IPS-18c (cell line): ENCODE data around the gene MAP3K20.

Source experiments
- H3K4me3 ChIP-seq: 2 replicates; pipeline ENCODE4 v1.7.0; 2013; ENCODE audit warnings: low read depth, mild to moderate bottlenecking, low read length, moderate library complexity; ENCODE audit not compliant: insufficient read depth
- H3K9me3 ChIP-seq: one replicate; pipeline ENCODE4 v1.6.1; 2013; ENCODE audit warnings: mild to moderate bottlenecking, low read length, moderate library complexity; ENCODE audit not compliant: control insufficient read depth, insufficient read depth

MAP3K20 gene

DNA sequence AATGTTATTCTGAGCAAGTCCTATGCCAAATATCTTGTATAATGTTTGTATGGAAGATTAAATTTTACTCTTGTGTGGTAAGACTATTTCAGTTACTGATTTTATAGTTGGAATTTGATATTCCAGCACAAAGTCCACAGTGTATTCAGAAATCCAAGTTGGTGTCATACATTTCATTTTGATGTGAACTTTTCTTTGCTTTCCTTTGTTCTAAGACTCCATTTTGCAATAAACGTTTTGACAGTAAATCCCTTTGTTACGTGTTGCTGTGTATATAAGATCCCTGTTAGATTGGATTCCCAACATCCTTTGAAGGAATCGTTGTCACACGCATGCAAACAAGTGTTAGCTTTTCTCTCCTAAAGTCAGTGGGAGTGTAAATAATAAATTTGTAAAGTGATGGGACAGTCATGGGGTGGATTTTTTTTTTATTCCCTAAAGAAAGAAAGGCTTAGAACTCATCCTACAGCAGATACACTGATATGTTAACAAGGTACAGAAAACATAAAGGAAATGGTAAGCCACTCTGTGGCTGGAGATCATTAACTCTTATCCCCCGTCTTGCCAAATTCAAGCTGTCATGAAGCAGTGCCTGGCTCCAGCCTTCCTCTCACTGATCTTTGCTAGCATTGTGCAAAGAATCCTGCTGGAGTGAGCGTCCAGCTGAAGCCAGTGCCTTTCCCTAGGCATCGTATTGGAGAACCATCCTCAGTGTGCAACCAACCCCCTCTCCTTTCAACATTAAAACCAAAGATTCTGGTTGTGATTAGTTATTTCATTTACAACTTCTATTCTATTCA, 151.5 kb downstream of the MAP3K20 start:
- no peak overlapping the region for H3K4me3 ChIP-seq

DNA sequence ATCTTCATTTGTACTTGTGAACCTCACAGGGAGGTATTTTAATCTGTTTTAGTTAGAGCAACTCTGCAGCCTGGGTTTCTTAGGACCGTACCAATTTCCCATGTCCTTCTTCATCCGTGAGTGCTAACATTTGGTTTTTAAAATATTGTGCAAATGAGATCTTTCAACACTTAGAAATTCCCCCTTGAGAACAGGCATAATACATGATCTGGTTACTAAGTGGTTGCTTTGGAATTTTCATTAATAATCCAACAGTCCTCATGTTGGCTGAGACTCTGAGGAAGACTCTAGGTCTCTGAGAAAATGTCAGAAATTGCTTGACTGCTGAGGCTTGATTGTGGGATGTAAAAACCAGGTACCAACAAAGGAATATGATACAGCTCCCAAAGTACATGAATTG, 153.4 kb downstream of the MAP3K20 start:
- no peaks in the 10 kb centered on the region for H3K9me3 ChIP-seq
- no peak overlapping the region for H3K4me3 ChIP-seq

More for the DNA sequence above, 151.5 kb downstream of the MAP3K20 start:
- H3K9me3 ChIP-seq = no peaks in the 10 kb centered on the region

DNA sequence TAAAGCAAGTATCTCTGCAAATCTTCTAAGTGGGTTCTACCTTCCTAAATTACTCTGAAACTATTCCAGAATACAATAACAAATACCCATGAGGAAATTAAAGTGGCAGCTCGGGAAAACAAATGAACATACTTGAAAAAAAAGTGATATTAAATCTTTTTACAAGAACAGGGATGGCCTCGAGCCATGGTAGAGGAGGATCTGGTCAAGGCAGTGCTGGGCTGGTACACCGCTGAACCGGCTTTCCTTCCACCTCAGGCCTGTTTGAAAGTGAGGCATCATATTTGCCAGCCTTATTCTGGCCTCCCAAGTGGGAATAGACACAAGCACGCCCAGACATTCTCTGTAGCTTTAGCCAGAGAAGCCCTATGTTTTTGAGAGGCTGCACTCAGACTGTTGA, 154.5 kb downstream of the MAP3K20 start:
- Histone ChIP-seq H3K4me3 (no peak overlapping the region), H3K9me3 (no peaks in the 10 kb centered on the region)

DNA sequence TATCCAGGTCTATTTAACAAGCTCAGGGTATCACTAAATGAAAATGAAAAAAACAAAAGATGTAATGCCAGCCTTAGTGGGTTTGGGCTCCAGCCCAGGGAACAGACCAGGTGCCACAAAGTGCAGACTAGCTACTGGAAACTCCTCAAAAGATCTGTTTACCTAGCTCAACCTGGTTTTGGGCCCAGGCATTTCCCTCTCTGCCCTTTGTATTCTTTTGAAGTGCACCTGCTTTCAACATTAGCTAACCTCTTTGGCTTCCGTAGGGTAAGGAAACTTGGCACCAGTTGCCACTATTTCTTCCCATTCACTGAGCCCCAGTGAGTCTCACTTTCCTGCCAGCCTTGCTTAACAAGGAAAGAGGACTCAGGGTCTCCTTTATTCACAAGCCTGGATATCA, 155.4 kb downstream of the MAP3K20 start:
- H3K9me3 ChIP-seq = no peaks in the 10 kb centered on the region
- H3K4me3 ChIP-seq = no peak overlapping the region

DNA sequence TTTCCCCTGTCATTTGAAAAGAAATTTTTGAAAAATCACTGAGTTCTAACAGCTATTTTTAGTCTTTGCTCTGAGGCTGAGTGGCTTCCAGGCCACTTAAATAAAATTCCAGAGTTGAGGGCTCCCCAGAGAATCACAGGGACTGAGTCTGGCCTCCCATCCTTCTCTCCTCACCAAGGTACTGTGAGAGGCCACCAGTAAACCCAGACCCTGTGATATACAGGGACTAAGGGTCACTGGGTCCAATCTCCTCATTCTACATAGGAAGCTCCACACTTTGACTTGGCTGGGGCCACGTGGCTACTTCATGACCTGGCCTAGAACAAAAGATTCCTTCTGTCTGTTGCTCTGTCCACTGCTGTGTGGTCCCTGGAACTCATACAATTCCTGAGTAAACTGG, 155.8 kb downstream of the MAP3K20 start:
- Histone ChIP-seq H3K9me3 (no peaks in the 10 kb centered on the region), H3K4me3 (no peak overlapping the region)

DNA sequence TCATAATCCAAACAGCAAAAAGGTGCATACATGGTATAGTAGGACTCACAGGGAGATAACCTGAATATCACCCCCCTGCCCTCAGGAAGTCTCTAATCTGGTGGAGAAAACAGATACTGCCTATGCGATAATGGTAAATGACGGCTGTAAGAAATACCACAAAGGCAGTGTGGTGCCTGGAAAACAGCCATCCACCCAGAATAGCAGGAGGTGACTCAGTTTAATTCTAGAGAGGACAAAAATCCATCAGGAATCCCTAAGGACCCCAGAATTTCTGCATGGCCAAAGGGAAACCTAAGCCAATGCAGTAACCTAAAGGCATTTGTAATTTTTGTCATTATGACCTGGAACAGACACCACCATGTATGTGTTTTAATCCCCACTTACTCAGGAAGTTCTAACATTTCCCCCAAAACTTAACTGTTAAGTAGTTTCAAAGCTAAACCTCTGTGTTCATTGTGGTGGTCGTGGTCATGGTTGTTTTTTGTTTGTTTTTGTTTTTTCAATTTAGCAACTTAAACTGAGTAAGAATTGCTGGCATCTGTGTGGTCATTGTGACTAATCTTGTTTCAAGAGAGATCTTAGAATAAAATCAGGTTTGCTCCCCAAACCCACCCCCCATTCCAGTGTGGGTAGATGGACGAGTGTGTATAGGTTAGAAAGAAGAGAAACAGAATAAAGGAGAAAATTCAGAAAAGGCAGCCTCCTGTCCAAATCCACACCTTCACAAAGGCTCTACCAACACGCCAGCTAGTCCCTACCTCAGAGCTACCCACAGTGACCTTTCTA, 157.5 kb downstream of the MAP3K20 start:
- Histone ChIP-seq H3K4me3 (no peak overlapping the region), H3K9me3 (no peaks in the 10 kb centered on the region)

DNA sequence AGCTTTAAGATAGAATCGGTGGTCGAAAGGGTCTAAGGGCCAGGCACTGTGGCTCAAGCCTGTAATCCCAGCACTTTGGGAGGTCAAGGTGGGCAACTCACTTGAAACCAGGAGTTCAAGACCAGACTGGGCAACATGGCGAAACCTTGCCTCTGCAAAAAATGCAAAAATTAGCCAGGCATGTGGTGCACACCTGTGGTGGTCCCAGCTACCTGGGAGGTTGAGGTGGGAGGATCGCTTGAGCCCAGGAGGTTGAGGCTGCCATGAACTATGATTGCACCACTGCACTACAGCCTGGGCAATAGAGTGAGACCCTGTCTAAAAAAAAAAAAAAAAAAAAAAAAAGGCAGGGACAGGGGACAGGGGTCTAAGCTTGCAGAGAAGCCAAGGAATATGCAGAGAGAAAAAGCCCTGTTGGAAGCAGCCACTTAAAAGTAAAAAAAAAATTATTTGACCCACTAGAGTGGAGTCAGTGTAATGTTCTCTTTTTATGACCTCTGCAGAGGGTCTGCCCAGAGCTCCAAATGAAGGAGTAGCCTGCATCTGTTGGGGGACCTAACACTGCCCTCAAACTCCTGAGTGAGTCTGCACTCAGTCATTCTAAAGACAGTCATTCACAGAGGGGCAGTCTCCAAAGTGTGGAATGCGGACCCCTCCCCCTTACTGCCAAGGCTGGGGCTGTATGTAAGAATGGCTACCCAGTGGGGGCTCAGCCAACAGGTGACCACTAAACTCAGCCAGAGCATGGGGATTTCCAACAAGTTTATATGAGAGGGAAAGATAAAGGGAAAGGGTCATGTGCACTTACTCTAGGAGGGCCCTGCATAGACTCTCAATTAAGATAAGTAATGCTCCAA, 160.5 kb downstream of the MAP3K20 start:
- no peak overlapping the region for H3K4me3 ChIP-seq
- H3K9me3 ChIP-seq = no peaks in the 10 kb centered on the region

DNA sequence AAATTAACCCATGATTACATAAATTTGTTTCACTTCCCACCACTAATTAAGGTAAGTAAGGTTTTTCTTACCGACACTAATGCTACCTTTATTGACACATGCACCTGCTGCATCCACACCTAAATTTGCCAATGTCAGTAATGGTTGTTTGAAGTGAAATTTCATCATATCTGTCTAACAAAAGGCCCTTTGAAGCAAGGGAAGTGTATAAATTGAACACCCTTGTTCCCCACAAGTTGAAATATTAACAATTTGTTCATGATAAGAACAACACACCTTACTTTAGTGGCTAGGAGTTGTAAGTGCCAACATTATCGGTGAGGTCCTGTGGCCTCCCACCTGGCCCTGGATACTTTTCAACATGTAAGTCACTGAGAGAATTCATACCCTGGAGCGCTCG, 162.7 kb downstream of the MAP3K20 start:
- no peak overlapping the region for H3K4me3 ChIP-seq
- H3K9me3 ChIP-seq = no peaks in the 10 kb centered on the region

DNA sequence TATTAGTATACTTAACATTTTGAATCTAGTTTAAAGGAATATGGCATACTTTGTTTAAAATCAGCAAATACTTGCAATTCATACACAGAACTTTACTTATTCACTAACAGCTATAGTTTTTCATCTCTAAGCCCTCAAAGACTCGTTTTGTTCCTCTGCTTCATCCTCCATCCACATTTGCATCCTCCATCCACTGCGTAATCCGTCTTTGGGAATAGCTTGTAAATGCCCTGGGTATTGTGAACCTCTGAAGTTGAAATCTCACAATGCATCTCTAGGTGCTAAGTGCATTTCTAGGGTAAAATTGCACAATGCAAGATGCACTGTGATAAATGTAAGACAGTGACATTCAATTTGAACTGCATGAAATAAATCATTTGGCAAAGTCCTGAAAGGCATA, 163.2 kb downstream of the MAP3K20 start:
- H3K4me3 ChIP-seq = no peak overlapping the region
- H3K9me3 ChIP-seq = no peaks in the 10 kb centered on the region

DNA sequence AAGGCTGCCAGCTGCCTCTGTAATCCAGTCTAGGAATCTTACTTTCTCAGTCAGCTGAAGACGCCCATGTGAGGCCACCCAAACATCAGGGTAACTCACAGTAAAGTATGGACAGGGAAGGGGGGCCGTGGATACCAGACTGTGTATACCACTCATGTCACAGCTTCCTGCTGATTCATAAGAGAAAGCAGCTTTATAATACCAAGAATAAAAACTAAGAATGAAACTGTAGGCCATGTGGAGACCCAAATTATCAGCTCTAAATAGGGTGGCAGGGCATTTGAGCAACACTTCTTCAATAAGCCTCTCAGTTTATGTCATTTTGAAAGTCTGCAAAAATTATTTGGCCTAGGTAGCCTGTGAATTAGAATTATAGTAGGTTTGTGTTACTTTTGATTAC, 164.0 kb downstream of the MAP3K20 start:
- no peak overlapping the region for H3K4me3 ChIP-seq
- no peaks in the 10 kb centered on the region for H3K9me3 ChIP-seq

DNA sequence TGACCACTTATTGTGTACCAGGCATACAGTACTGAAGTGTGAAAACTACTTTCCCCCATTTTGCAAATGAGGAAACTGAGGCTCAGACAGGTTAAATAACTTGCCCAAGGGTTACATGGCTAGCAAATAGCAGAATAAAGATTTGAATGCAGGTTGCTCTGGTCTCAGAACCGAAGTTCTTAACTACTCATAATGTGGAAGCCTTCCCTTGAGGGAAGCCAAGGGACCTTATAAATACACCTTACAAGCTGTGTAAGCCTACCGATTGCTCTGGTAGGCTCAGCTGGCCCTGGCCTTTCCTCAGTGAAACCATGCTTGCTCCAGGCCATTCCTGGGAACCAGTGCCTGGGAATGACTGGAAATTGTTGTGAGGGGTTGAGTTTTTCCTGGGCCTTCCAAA, 164.4 kb downstream of the MAP3K20 start:
- Histone ChIP-seq H3K9me3 (no peaks in the 10 kb centered on the region), H3K4me3 (no peak overlapping the region)

DNA sequence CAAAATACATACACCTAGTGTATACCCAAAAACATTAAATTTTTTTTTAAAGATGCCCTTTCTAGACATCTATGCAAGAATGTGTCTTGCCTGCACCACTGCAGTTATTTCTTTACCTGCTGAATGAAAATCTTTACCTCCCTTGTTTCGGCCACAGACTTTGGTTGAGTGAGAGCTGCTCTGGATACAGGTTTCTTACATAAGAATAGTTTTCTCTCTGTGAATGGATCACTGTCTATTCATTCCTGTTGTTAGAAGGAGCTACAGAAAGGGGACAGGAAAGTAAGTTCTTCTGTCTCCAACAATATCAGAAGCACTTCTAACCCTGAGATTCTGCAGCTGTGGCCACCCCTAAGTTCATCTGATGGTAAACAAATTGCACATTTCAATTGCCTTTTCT, 166.0 kb downstream of the MAP3K20 start:
- no peak overlapping the region for H3K4me3 ChIP-seq

DNA sequence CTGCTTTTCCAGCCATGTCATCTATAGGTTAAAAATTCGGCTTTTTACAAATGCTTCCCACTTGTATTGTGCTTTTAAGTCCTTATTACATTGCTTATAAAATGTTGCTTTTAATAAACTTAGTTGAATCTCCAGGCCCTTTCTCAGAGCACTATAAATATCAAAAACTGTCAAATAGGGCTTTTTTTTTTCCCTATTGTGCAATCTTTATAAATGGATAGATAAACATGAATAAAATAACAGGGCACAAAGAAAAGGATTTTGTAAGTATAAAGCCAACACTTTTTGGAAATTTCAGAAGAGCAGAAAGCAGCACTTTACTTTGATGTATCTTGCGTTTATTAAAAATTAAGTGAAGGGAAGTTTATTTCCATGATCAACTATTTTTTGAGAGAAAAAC, 171.5 kb downstream of the MAP3K20 start:
- no peak overlapping the region for H3K4me3 ChIP-seq

More for the DNA sequence above, 166.0 kb downstream of the MAP3K20 start:
- H3K9me3 ChIP-seq = no peaks in the 10 kb centered on the region

DNA sequence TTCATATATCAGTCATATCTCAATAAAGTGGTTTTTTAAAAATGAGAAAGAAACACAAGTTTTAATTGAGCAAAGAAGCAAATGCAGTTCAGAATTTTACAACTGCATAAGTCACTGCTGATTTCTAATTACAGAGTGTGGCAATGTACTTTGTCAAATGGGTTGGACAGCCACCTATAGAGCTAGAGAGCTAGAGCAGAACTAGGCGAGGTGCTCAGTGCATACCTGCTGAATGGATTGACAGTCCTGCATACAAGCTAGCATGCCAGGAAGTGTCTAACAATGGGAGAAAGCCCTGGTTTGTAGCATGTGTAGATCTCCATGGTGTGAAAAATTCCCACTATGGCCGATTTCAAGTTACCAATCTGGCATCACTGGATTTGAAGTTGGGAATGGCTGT, 172.7 kb downstream of the MAP3K20 start:
- H3K9me3 ChIP-seq = no peaks in the 10 kb centered on the region
- H3K4me3 ChIP-seq = no peak overlapping the region

More for the DNA sequence above, 171.5 kb downstream of the MAP3K20 start:
- H3K9me3 ChIP-seq = no peaks in the 10 kb centered on the region

DNA sequence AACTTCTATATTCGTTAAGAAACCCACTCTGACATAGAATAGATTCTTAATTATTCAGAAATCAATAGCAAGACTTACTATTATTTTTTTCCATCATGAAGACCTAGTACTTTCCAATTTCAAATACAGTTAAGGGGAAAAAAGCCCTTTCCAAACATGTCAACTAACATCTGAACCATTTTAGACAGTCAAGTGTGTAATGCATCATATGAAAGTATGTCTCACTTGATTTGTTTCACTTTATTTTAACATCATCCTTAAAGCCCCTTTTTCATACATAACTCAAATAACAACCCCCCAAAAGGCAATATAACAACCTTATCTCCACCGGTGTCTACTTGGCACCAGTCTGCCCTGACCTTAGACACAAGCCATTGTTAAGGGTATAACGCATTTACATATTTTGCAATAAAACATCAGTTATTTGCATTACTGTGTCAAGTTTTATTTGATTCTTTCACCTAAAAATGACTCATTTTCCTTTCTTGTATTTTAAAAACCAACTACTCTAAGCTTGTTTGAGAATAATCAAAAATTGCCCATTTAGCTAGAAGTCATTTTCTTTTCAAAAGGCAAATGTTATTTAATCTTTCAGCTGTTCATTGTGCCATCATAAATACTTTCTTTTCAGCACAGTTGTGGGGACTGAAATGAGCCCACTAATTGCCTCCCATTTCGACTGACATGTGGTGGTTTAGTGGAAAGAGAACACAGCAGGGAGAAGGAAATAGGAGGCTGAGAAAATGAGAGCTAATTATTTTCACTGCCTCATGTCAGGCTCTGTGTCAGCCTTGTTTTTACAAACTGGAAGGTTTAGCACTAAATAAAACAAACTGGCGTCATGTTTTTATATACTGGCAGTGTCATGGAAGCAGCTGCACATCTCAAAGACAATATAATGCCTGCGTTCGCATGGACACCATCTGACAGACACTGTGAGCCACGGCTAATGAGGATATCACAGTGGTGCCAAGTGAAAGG, 174.3 kb downstream of the MAP3K20 start:
- no peak overlapping the region for H3K4me3 ChIP-seq
- no peaks in the 10 kb centered on the region for H3K9me3 ChIP-seq

DNA sequence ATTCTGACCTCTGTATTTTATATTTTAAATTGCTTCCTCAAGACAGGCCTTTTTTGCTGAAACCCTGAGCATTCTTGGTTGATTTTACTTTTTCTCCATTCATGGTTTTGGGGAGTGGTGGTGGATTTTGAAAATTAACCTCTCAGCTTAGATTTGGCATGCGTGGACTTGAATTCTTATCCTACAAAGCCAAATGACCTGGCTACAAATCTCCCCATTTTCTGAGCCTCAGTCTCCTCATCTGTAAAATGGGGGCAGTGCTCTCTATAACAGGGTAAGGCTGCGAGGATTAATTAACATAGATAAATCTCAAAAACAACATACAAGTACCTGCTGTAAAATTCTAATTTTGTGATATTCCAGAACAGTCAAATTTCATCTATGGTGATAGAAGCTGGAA, 175.6 kb downstream of the MAP3K20 start:
- no peak overlapping the region for H3K4me3 ChIP-seq
- H3K9me3 ChIP-seq = no peaks in the 10 kb centered on the region
